Glutamatergic neuron (in vitro differentiated cells): ENCODE data around the gene KCNN3. TPM values are rescaled to one million over a fixed set of nuclear protein-coding genes. Genes with fewer than 3 reads are reported as not detected.

Experiments used
- DNase-seq: peaks from one replicate; pipeline ENCODE4 v3.0.0; 2022
- H3K27ac Mint-ChIP-seq: one replicate; pipeline ENCODE4 v1.8.0; 2020; ENCODE audit warnings: mild to moderate bottlenecking, mixed read lengths, inconsistent platforms; ENCODE audit not compliant: unreplicated experiment
- H3K27me3 Mint-ChIP-seq: one replicate; pipeline ENCODE4 v1.8.0; 2020; ENCODE audit warnings: mild to moderate bottlenecking, moderate library complexity, mixed read lengths, inconsistent platforms; ENCODE audit not compliant: unreplicated experiment
- H3K36me3 Mint-ChIP-seq: one replicate; pipeline ENCODE4 v1.8.0; 2020; ENCODE audit warnings: mild to moderate bottlenecking, mixed read lengths, inconsistent platforms; ENCODE audit not compliant: unreplicated experiment
- H3K4me1 Mint-ChIP-seq: one replicate; pipeline ENCODE4 v1.8.0; 2020; ENCODE audit warnings: mild to moderate bottlenecking, low read depth, mixed read lengths, inconsistent platforms; ENCODE audit not compliant: unreplicated experiment
- H3K4me3 Mint-ChIP-seq: one replicate; pipeline ENCODE4 v1.8.0; 2020; ENCODE audit warnings: mild to moderate bottlenecking, mixed read lengths, inconsistent platforms; ENCODE audit not compliant: unreplicated experiment
- H3K9me3 Mint-ChIP-seq: one replicate; pipeline ENCODE4 v1.8.0; 2020; ENCODE audit warnings: mild to moderate bottlenecking, moderate library complexity, mixed read lengths, inconsistent platforms; ENCODE audit not compliant: unreplicated experiment
- CTCF ChIP-seq: fragments of 200-600 bp; sonication (generic); IDR thresholded peaks from one replicate; pipeline ENCODE4 v1.5.0; 2021; ENCODE audit not compliant: partially characterized antibody, unreplicated experiment
- total RNA-seq: library from RNA; stranded (reverse); fragmentation: NEBNext Ultra II Directional; extraction: Animal tissue kit (Norgen Biotek cat#: 25700); gene quantifications from one replicate; pipeline ENCODE4 v1.2.1, GENCODE V29; 2021; ENCODE audit not compliant: unreplicated experiment

KCNN3 gene
- total RNA-seq, 1 donor from 2014 or later = 3.8 TPM

- Mint-ChIP-seq H3K27me3 (no peaks in the 10 kb centered on the region), H3K27ac (no peak overlapping the region), H3K4me1 (peaks cover 14% of the 10 kb centered on the region), H3K4me3 (no peak overlapping the region), H3K36me3 (no peaks in the 10 kb centered on the region), H3K9me3 (peaks cover 7% of the 10 kb centered on the region)
- TF ChIP-seq CTCF = no peak
- DNase-seq = no peak
These were observed 100.7 kb downstream of the KCNN3 start for GRCh38 chr1:154769193-154769895.

- no peaks in the 10 kb centered on the region for H3K27me3 Mint-ChIP-seq
- H3K4me3 Mint-ChIP-seq = no peak overlapping the region
- no peaks in the 10 kb centered on the region for H3K36me3 Mint-ChIP-seq
- H3K27ac Mint-ChIP-seq = no peak overlapping the region
- H3K4me1 Mint-ChIP-seq = peaks cover 14% of the 10 kb centered on the region
- DNase-seq = peak; percentile 39
- TF ChIP-seq CTCF = no peak
- H3K9me3 Mint-ChIP-seq = peaks cover 7% of the 10 kb centered on the region
These were observed 101.5 kb downstream of the KCNN3 start for GRCh38 chr1:154768456-154769125.

- Mint-ChIP-seq H3K36me3 (no peaks in the 10 kb centered on the region), H3K9me3 (peaks cover 7% of the 10 kb centered on the region), H3K27ac (no peak overlapping the region), H3K4me1 (peaks cover 14% of the 10 kb centered on the region), H3K27me3 (no peaks in the 10 kb centered on the region), H3K4me3 (no peak overlapping the region)
- TF ChIP-seq CTCF = no peak
- DNase-seq = no peak
These were observed 102.5 kb downstream of the KCNN3 start for GRCh38 chr1:154767315-154768240.

- no peak for DNase-seq
- H3K27me3 Mint-ChIP-seq = no peaks in the 10 kb centered on the region
- no peak overlapping the region for H3K27ac Mint-ChIP-seq
- no peaks in the 10 kb centered on the region for H3K9me3 Mint-ChIP-seq
- no peak for TF ChIP-seq CTCF
- H3K4me3 Mint-ChIP-seq = no peak overlapping the region
- no peaks in the 10 kb centered on the region for H3K36me3 Mint-ChIP-seq
- H3K4me1 Mint-ChIP-seq = peaks cover 20% of the 10 kb centered on the region
These were observed 104.1 kb downstream of the KCNN3 start for GRCh38 chr1:154765970-154766369.
